ENCODE measurements around the gene AFTPH. TPM values are rescaled to one million over a fixed set of nuclear protein-coding genes. Genes with fewer than 3 reads are reported as not detected.
A peak's percentile ranks its signal among the peaks of the same experiment; 100 is the strongest.

Gene AFTPH
- total and polyA plus RNA-seq, 9 of the 15 experiments (the other 6 are each of a cell fraction or from before 2014, with no cell fraction given), result 8.0 to 26.2 (median 13.8) TPM

DNA sequence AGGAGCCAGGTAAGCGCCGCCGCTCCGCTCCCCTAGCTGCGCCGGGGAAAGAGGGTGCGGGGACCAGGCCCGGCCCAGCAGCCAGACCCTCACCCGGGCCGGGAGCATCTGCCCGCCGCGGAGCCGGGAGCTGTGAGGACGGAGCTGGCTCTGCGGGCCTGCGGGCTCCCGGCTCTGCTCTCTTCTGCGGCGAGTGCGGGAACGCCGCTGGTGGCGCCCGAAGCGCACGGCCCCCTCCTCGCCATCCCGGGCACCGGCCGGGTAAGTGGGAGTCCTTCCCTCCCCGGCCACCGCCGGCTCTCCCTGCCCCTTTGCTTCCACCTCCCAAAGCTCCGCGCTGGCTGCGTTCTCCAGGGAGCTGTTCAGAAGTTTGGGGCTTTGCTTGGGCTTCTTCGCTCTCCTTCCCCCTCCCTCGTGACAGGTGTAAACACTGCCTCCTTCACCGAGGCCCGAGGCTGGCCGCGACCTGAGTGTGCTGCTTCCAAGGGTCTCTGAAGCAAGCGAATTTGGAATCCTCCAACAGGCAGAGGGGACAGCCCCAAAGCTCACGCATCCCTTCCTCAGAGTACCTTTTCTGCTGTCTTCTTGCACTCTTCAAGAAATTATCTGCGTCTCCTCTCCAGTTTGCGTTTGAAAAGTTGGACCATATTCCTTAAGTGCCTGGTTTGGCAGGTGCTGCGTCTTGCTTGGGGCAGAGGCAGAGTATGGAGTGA, 632 bp downstream of the AFTPH start (continued):
- TF ChIP-seq ZNF561 (CRISPR knock-in tag; conservative IDR thresholded peaks at IDR 0.05) (no peak), ZNF764 (CRISPR knock-in tag; IDR thresholded peaks at IDR 0.05; ENCODE audit: low read depth) (no peak), ZNF583 (CRISPR knock-in tag; IDR thresholded peaks at IDR 0.05) (no peak), MECOM (CRISPR knock-in tag; IDR thresholded peaks at IDR 0.05) (no peak), TEAD1 (CRISPR knock-in tag; IDR thresholded peaks at IDR 0.05) (peak in 1 of 2 experiments; percentile 52; a peak in 2 of 4 replicates), CHD2 (IDR thresholded peaks at IDR 0.05; ENCODE audit: low read depth, low read length) (no peak), HDAC8 (tag; IDR thresholded peaks at IDR 0.05) (0 out of 2 replicates have a peak, but pooled peaks have one; percentile 46), TARDBP (IDR thresholded peaks at IDR 0.05) (no peak), CEBPG (CRISPR knock-in tag; IDR thresholded peaks at IDR 0.05) (peak; percentile 33; the same call in 1 of the 2 replicates), CEBPG (tag; conservative IDR thresholded peaks at IDR 0.05 in 1 of 2, IDR thresholded peaks at IDR 0.05 in 1 of 2) (no peak), LARP7 (IDR thresholded peaks at IDR 0.05) (0 out of 2 replicates have a peak, but pooled peaks have one; percentile 6), RFX1 (IDR thresholded peaks at IDR 0.05) (no peak), SAFB2 (IDR thresholded peaks at IDR 0.05; ENCODE audit: borderline replicate concordance, low read depth, low read length, severe bottlenecking) (no peak)
- TF ChIP-seq, protein P1, sequence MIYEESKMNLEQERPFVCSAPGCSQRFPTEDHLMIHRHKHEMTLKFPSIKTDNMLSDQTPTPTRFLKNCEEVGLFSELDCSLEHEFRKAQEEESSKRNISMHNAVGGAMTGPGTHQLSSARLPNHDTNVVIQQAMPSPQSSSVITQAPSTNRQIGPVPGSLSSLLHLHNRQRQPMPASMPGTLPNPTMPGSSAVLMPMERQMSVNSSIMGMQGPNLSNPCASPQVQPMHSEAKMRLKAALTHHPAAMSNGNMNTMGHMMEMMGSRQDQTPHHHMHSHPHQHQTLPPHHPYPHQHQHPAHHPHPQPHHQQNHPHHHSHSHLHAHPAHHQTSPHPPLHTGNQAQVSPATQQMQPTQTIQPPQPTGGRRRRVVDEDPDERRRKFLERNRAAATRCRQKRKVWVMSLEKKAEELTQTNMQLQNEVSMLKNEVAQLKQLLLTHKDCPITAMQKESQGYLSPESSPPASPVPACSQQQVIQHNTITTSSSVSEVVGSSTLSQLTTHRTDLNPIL (CRISPR knock-in tag; IDR thresholded peaks at IDR 0.05), result no peak
- TF ChIP-seq, protein P2, sequence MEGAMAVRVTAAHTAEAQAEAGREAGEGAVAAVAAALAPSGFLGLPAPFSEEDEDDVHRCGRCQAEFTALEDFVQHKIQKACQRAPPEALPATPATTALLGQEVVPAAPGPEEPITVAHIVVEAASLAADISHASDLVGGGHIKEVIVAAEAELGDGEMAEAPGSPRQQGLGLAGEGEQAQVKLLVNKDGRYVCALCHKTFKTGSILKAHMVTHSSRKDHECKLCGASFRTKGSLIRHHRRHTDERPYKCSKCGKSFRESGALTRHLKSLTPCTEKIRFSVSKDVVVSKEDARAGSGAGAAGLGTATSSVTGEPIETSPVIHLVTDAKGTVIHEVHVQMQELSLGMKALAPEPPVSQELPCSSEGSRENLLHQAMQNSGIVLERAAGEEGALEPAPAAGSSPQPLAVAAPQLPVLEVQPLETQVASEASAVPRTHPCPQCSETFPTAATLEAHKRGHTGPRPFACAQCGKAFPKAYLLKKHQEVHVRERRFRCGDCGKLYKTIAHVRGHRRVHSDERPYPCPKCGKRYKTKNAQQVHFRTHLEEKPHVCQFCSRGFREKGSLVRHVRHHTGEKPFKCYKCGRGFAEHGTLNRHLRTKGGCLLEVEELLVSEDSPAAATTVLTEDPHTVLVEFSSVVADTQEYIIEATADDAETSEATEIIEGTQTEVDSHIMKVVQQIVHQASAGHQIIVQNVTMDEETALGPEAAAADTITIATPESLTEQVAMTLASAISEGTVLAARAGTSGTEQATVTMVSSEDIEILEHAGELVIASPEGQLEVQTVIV (CRISPR knock-in tag; IDR thresholded peaks at IDR 0.05; ENCODE audit: borderline replicate concordance), result no peak
- TF ChIP-seq, protein P3, sequence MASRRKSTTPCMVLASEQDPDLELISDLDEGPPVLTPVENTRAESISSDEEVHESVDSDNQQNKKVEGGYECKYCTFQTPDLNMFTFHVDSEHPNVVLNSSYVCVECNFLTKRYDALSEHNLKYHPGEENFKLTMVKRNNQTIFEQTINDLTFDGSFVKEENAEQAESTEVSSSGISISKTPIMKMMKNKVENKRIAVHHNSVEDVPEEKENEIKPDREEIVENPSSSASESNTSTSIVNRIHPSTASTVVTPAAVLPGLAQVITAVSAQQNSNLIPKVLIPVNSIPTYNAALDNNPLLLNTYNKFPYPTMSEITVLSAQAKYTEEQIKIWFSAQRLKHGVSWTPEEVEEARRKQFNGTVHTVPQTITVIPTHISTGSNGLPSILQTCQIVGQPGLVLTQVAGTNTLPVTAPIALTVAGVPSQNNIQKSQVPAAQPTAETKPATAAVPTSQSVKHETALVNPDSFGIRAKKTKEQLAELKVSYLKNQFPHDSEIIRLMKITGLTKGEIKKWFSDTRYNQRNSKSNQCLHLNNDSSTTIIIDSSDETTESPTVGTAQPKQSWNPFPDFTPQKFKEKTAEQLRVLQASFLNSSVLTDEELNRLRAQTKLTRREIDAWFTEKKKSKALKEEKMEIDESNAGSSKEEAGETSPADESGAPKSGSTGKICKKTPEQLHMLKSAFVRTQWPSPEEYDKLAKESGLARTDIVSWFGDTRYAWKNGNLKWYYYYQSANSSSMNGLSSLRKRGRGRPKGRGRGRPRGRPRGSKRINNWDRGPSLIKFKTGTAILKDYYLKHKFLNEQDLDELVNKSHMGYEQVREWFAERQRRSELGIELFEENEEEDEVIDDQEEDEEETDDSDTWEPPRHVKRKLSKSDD (conservative IDR thresholded peaks at IDR 0.05; ENCODE audit: low read length), result no peak
- TF ChIP-seq, protein P4, sequence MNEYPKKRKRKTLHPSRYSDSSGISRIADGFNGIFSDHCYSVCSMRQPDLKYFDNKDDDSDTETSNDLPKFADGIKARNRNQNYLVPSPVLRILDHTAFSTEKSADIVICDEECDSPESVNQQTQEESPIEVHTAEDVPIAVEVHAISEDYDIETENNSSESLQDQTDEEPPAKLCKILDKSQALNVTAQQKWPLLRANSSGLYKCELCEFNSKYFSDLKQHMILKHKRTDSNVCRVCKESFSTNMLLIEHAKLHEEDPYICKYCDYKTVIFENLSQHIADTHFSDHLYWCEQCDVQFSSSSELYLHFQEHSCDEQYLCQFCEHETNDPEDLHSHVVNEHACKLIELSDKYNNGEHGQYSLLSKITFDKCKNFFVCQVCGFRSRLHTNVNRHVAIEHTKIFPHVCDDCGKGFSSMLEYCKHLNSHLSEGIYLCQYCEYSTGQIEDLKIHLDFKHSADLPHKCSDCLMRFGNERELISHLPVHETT (CRISPR knock-in tag; conservative IDR thresholded peaks at IDR 0.05 in 1 of 2, IDR thresholded peaks at IDR 0.05 in 1 of 2), result 0 out of 4 replicates have a peak, but pooled peaks of 1 of the 2 experiments have one; percentile 72
- TF ChIP-seq, protein P5, sequence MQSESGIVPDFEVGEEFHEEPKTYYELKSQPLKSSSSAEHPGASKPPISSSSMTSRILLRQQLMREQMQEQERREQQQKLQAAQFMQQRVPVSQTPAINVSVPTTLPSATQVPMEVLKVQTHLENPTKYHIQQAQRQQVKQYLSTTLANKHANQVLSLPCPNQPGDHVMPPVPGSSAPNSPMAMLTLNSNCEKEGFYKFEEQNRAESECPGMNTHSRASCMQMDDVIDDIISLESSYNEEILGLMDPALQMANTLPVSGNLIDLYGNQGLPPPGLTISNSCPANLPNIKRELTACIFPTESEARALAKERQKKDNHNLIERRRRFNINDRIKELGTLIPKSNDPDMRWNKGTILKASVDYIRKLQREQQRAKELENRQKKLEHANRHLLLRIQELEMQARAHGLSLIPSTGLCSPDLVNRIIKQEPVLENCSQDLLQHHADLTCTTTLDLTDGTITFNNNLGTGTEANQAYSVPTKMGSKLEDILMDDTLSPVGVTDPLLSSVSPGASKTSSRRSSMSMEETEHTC (IDR thresholded peaks at IDR 0.05), result no peak

Data from K562 (cell line).